Astrocyte of the spinal cord (primary cell): ENCODE measurements around the gene RPUSD3.

Experiments
- DNase-seq: peaks from one replicate; pipeline ENCODE4 v3.0.0; 2011; ENCODE audit warnings: low read depth, low spot score
- H3K4me3 ChIP-seq: 2 replicates; pipeline ENCODE4 v1.5.1; 2011; ENCODE audit warnings: low read depth, mild to moderate bottlenecking, low read length, moderate library complexity
- in situ Hi-C: cut with HindIII; loops from 2 replicates; pipeline ENCODE4 v1.10.0; 2017; ENCODE audit warnings: low sequenced_read_pairs
- TF ChIP-seq, protein P1 (sequence below): IDR thresholded peaks from 2 replicates; pipeline ENCODE4 v1.5.1; 2012; ENCODE audit warnings: low read depth, mild to moderate bottlenecking, low read length, inconsistent platforms

Gene RPUSD3

DNA sequence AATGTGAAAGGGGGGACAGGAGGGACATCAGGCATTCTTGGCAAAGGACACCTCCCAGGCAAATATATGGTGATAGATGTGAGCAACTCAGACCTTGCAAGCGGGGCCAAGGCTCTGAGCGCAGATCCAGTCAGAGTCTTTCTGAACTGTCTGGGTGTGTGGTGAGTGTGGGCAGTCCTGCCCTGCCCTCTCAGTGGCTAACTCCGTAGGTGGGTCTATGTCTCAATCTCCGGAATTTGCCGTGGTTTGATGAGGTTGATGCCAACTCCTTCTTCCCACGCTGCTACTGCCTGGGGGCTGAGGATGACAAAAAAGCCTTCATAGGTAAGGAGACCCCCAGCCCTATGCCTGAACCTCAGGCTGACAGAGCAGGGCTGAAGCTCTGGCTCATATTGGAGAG is 26.4 kb downstream of the RPUSD3 start:
- DNase-seq = no peak
- H3K4me3 ChIP-seq = no peak overlapping the region
- TF ChIP-seq, protein P1, sequence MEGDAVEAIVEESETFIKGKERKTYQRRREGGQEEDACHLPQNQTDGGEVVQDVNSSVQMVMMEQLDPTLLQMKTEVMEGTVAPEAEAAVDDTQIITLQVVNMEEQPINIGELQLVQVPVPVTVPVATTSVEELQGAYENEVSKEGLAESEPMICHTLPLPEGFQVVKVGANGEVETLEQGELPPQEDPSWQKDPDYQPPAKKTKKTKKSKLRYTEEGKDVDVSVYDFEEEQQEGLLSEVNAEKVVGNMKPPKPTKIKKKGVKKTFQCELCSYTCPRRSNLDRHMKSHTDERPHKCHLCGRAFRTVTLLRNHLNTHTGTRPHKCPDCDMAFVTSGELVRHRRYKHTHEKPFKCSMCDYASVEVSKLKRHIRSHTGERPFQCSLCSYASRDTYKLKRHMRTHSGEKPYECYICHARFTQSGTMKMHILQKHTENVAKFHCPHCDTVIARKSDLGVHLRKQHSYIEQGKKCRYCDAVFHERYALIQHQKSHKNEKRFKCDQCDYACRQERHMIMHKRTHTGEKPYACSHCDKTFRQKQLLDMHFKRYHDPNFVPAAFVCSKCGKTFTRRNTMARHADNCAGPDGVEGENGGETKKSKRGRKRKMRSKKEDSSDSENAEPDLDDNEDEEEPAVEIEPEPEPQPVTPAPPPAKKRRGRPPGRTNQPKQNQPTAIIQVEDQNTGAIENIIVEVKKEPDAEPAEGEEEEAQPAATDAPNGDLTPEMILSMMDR = no peak
- in situ Hi-C loops = no loop called here

DNA sequence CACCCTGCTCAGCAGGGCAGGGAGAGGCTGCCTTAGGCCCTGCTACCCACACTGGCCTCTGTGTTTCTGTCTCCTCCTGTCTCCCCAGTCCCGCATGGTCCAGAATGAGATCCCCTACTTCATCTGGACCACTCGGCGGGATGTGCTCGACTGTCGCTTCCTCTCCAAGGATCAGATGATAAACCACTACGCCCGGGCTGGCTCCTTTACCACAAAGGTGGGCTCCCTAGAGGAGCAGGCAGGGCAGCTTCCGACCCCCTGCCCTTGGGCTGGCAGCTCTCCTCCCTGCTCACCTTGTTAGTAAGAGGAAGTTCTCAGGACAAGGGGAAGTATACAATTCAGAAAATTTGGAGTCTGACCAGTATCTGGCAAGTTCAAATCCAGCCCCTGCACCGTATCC is 27.8 kb downstream of the RPUSD3 start:
- TF ChIP-seq, protein P1 = no peak
- no peak for DNase-seq
- in situ Hi-C loops = no loop called here
- no peak overlapping the region for H3K4me3 ChIP-seq

DNA sequence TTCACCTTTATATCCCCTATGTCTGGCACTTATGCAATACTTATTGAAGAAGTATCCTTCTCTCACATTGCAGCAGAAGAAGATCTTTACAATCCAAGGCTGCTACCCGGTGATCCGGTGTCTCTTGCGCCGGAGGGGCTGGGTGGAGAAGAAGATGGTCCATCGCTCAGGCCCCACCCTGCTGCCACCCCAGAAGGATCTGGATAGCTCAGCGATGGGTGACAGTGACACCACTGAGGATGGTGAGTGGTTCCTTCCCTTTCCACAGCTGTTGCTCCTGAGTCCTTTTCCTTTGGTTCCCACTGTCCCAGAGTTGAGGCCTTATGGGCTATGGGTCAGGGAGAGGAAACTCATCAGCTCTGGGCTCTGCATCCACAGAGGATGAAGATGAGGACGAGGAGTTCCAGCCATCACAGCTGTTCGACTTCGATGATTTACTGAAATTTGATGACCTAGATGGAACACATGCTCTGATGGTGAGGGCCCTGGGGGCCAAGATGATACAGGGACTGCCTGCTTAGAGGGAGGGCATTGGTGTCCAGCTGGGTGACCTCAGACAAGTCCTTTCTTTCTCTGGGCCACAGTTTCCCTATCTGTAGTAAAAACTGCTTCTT is 30.8 kb downstream of the RPUSD3 start:
- DNase-seq = no peak

DNA sequence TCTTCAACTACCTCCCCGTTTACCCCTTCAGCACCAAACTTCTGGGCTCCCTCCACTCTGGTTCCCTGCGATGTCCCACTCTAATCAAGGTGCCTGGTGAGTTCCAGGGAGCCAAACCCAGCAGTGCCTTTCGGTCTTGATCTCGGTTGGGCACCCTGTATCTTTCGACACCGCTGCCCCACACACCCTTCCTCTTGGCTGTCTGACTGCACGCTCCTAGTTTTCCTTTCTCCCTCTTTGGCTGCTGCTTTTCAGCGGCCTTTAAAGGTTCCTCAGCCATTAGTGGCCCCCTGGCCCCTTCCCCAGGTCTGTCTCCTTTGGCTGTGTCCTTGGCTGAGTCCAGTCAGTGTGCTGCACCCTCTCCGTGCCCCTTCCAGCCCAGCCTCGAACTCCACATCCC is 33.0 kb downstream of the RPUSD3 start:
- no peak for DNase-seq
- H3K4me3 ChIP-seq = peak overlapping the region; percentile 37
- TF ChIP-seq, protein P1 = no peak
- in situ Hi-C loops = no loop called here

More for the DNA sequence above, 30.8 kb downstream of the RPUSD3 start:
- no peak overlapping the region for H3K4me3 ChIP-seq
- TF ChIP-seq, protein P1 = no peak
- in situ Hi-C loops = no loop called here

DNA sequence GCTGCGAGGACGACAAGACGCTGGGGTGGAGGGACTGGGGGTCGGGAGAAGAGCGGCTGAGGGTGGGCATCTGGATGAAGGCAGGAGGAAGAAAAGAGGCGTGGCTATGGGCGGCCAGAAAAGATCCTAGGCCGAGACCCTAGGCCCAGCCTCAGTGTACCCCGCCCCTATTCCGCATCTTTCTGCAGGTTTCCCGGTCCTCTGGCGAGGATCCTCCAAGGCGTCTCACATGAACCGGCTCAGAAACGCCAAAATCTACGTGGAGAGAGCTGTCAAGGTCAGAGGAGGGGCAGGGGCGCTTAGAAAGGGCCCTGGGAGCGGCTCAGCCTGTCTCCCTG is 33.4 kb downstream of the RPUSD3 start:
- peak overlapping the region; percentile 37 for H3K4me3 ChIP-seq
- in situ Hi-C loops = no loop called here
- no peak for DNase-seq
- TF ChIP-seq, protein P1 = no peak

DNA sequence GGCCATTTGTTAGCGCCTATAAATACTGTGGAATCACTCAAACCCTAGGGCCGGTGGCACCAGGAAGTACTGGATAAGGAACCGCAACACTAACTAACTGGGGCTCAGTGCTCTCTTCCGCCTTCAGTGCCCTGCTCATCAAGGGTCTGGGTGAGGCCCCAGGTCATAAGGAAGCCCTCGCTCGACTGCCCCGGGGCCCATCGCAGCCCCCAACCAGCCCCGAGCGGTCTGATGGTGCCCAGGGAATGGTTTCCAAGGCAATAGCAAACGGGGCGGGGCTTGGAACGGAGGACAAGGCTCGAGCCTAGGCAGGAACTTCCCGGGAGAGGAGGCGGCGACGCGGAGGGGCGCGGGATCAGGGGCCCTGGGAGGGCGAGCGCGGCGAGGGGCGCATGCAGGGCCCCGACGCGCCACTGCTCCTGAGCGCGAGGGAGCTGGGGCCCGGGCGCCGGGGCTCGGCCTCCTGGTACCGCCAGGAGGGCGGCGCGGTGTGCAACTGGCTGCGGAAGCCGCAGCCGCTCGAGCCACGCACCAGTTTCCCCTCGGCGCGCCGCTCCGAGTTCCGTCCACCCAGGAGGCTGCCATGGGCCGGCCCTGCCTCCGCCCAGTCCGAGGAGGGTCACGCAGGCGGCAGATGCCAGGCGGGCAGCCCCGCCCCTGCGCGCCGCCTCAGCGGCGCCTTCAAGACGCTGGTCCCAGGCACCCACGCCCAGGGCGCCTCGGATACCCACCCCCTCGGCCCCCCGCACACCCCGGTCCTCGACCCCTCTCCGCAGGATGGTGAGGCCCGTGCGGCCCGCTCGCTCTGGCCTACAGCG is 34.0 kb downstream of the RPUSD3 start, which contains the start of gene TTLL3:
TTLL3 (plus strand) TSS at position 648 of the 818 bp plus-strand sequence. CDS start 400 bp downstream, outside the sequence.
- H3K4me3 ChIP-seq = peak within 1 kb of the TSS; percentile 37
- peak; percentile 50 for DNase-seq
- in situ Hi-C loops = no loop called here
- TF ChIP-seq, protein P1 = no peak
